HG02610 (cell line): Measurements from ENCODE around the gene DNAJC27.
"Not testable (repeated sequence)": the region's sequence is repeated elsewhere in the genome, so short reads cannot be mapped to it uniquely, and the experiment has no call there.

ENCODE experiments used
- ATAC-seq: cut with Tn5 transposase; IDR thresholded peaks from one replicate; pipeline ENCODE4 v1.9.1; 2021; ENCODE audit warnings: mild to moderate bottlenecking, moderate library complexity; ENCODE audit not compliant: unreplicated experiment

Gene DNAJC27

GRCh38 chr2:24971536-24972314 is at the start of gene DNAJC27:
Gene DNAJC27 (minus strand): TSS chr2:24971955. CDS start chr2:24971904, 51 bp downstream.
- peak; percentile 96 for ATAC-seq

GRCh38 chr2:25018681-25019080 is 46.9 kb upstream of the DNAJC27 start:
- ATAC-seq: no peak

GRCh38 chr2:25014631-25015030 is 42.9 kb upstream of the DNAJC27 start:
- no peak for ATAC-seq

GRCh38 chr2:25011342-25011741 is 39.6 kb upstream of the DNAJC27 start:
- not testable (repeated sequence) for ATAC-seq

- ATAC-seq: no peak
Measured at GRCh38 chr2:25009954-25010353, 38.2 kb upstream of the DNAJC27 start.

- no peak for ATAC-seq
Measured at GRCh38 chr2:25002066-25002465, 30.3 kb upstream of the DNAJC27 start.

- ATAC-seq: no peak
Measured at GRCh38 chr2:25001325-25001637, 29.5 kb upstream of the DNAJC27 start.

- ATAC-seq: no peak
Measured at GRCh38 chr2:25000503-25001324, 29.0 kb upstream of the DNAJC27 start.

GRCh38 chr2:25000036-25000435 is 28.3 kb upstream of the DNAJC27 start:
- no peak for ATAC-seq

- ATAC-seq: not testable (repeated sequence)
Measured at GRCh38 chr2:24999097-24999496, 27.3 kb upstream of the DNAJC27 start.

- no peak for ATAC-seq
Measured at GRCh38 chr2:24994146-24994724, 22.5 kb upstream of the DNAJC27 start.

GRCh38 chr2:24993406-24994145 is 21.8 kb upstream of the DNAJC27 start:
- no peak for ATAC-seq

- no peak for ATAC-seq
Measured at GRCh38 chr2:24986372-24986771, 14.6 kb upstream of the DNAJC27 start.

- ATAC-seq: no peak
Measured at GRCh38 chr2:24985511-24985910, 13.8 kb upstream of the DNAJC27 start.

GRCh38 chr2:24984912-24985311 is 13.2 kb upstream of the DNAJC27 start:
- no peak for ATAC-seq

- no peak for ATAC-seq
Measured at GRCh38 chr2:24981411-24982136, 9.8 kb upstream of the DNAJC27 start.

- ATAC-seq: no peak
Measured at GRCh38 chr2:24978661-24979060, 6.9 kb upstream of the DNAJC27 start.

- ATAC-seq: no peak
Measured at GRCh38 chr2:24977631-24978030, 5.9 kb upstream of the DNAJC27 start.

GRCh38 chr2:24973812-24974211 is 2.1 kb upstream of the DNAJC27 start:
- ATAC-seq: no peak

- no peak for ATAC-seq
Measured at GRCh38 chr2:24972315-24972961, 683 bp upstream of the DNAJC27 start.
